Measurements from ENCODE around the gene ZSCAN21. TPM values are rescaled to one million over a fixed set of nuclear protein-coding genes. Genes with fewer than 3 reads are reported as not detected.

The ZSCAN21 gene
- total RNA-seq, 1 donor from 2014 or later = 8.4 TPM

- Histone ChIP-seq H3K9me3 (no peaks in the 10 kb centered on the region), H3K4me1 (peaks cover 25% of the 10 kb centered on the region), H3K27ac (no peak overlapping the region), H3K36me3 (peaks cover 54% of the 10 kb centered on the region), H3K4me3 (no peak overlapping the region), H3K27me3 (ENCODE audit: low read depth) (no peaks in the 10 kb centered on the region)
- intact Hi-C loops (cut with DNase I) = no loop called here
- no peak for DNase-seq
- ATAC-seq = no peak
- no peak for TF ChIP-seq CTCF (IDR thresholded peaks at IDR 0.05)
These were observed 41.2 kb downstream of the ZSCAN21 start for GRCh38 chr7:100090527-100091410.

- DNase-seq = no peak
- ATAC-seq = no peak
- no peak for TF ChIP-seq CTCF (IDR thresholded peaks at IDR 0.05)
- peaks cover 63% of the 10 kb centered on the region for H3K36me3 ChIP-seq
- no peak overlapping the region for H3K27ac ChIP-seq
- no peaks in the 10 kb centered on the region for H3K9me3 ChIP-seq
- H3K4me3 ChIP-seq = no peak overlapping the region
- H3K4me1 ChIP-seq = peaks cover 25% of the 10 kb centered on the region
- H3K27me3 ChIP-seq (ENCODE audit: low read depth) = no peaks in the 10 kb centered on the region
- intact Hi-C loops (cut with DNase I) = no loop called here
These were observed 42.0 kb downstream of the ZSCAN21 start for GRCh38 chr7:100091411-100092181.

- DNase-seq (no peak), ATAC-seq (no peak)
- H3K36me3 ChIP-seq = peaks cover 77% of the 10 kb centered on the region
- H3K27ac ChIP-seq = no peak overlapping the region
- H3K4me3 ChIP-seq = no peak overlapping the region
- intact Hi-C loops (cut with DNase I) = no loop called here
- H3K4me1 ChIP-seq = peaks cover 24% of the 10 kb centered on the region
- no peak for TF ChIP-seq CTCF (IDR thresholded peaks at IDR 0.05)
- no peaks in the 10 kb centered on the region for H3K27me3 ChIP-seq (ENCODE audit: low read depth)
- H3K9me3 ChIP-seq = no peaks in the 10 kb centered on the region
These were observed 43.5 kb downstream of the ZSCAN21 start for GRCh38 chr7:100093054-100093453.

- Histone ChIP-seq H3K4me1 (peaks cover 23% of the 10 kb centered on the region), H3K27ac (no peak overlapping the region), H3K27me3 (ENCODE audit: low read depth) (no peaks in the 10 kb centered on the region), H3K4me3 (no peak overlapping the region), H3K36me3 (peaks cover 82% of the 10 kb centered on the region), H3K9me3 (no peaks in the 10 kb centered on the region)
- TF ChIP-seq CTCF (IDR thresholded peaks at IDR 0.05) = no peak
- intact Hi-C loops (cut with DNase I) = no loop called here
- DNase-seq (no peak), ATAC-seq (no peak)
These were observed 43.9 kb downstream of the ZSCAN21 start for GRCh38 chr7:100093498-100093897.

- H3K4me1 ChIP-seq = peaks cover 23% of the 10 kb centered on the region
- H3K27ac ChIP-seq = no peak overlapping the region
- no peak overlapping the region for H3K4me3 ChIP-seq
- no peak for DNase-seq
- no peaks in the 10 kb centered on the region for H3K9me3 ChIP-seq
- intact Hi-C loops (cut with DNase I) = no loop called here
- H3K36me3 ChIP-seq = peaks cover 87% of the 10 kb centered on the region
- no peak for TF ChIP-seq CTCF (IDR thresholded peaks at IDR 0.05)
- H3K27me3 ChIP-seq (ENCODE audit: low read depth) = no peaks in the 10 kb centered on the region
- ATAC-seq = no peak
These were observed 44.4 kb downstream of the ZSCAN21 start for GRCh38 chr7:100093925-100094486.
